A549 treated with Mapracorat at 1 μM for 4 hours (cell line): ENCODE data around the gene FAM237B. TPM values are rescaled to one million over a fixed set of nuclear protein-coding genes. Genes with fewer than 3 reads are reported as not detected.

Experiments used
- total RNA-seq: library from RNA; stranded (reverse); fragments of 200-300 nt; extraction: Qiagen RNA extraction; gene quantifications from 5 replicates; pipeline ENCODE4 v1.2.3, GENCODE V29; 2022

Gene FAM237B
- 0.04 to 0.06 TPM in 2 of 5 replicates, not detected in the others for total RNA-seq

DNA sequence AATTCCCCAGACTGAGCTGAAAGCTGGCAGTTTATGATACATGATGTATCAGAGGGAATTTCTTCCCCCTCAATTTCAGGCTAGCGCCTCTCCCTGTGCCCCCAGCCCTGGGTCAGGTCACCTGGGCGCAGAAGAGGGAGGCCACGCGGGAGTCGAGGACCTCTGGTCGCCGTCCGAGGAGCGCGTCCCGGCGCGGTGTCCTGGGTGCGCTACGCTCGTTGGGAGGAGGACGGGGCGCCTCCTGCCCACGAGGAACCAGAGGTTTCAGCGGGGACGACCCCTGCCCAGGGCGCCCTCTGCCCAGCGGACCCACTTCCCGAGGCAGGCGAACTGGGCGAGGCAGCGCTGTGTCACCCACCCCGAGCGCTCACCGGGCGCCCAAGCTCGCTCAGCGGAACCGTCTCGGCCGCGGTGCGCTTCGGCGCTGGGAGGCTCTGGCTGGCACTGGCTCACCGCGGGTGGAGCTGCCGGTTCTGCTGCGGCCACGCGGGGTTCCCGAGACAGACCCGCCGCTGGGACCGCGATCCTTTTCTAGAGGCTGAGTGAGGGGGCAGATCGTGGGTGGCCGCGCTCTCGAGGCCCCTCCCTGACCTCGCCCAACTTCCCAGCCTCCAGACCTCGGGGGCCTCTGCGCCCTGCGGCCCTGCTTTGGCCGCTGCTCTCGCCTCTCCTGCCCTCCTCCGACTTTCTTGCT is at the start of gene FAM237B:
TSS of gene FAM237B (minus strand) at position 504 of the 694 bp plus-strand sequence. CDS start 1,556 bp downstream, outside the sequence.

DNA sequence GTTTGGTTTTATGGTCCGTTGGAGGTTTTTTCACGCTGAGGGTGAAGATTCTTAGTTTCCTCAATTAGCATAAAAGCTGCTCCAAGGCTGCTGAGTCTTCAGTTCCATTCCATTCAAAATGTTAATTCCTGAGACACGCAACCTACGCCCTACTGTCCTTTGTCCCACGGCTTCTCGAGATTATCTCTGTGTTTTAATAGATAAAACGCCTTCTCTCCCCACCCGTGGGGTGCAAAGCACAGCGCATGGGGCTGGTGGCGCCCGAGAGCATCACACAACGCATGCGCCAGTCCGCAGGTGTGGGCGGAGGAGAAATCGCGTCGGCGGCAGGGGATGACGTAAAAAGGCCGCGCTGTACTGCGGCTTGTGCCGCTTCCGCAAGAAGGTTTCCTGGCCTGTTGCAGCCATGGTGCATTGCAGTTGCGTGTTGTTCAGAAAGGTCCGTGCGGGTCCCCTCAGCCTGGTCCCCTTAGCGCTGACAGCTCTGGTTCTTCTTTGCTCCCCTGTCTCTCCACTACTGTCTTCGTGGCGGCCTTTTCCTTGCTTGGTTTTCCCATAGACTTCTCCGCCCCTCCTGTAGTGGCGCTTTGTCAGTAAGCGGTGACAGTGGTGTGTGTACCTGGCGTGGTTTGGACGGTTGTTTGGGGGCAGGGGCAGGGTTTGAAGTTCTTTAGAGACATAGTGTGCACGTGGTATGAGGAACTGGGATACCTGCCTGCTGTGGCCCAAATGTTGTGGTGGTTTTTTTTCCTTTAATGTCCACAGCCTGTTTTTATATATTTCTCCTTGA is 25.4 kb upstream of the FAM237B start, which contains the start of gene GTPBP10:
TSS of gene GTPBP10 (plus strand) at position 381 of the 790 bp plus-strand sequence. CDS start at position 407, 26 bp downstream.

Other genes starting within 250 kb of the FAM237B start
- 13.5 to 18.0 TPM (median 14.4 TPM) in 5 replicates for gene STEAP1, start 166.8 kb downstream of the FAM237B start, total RNA-seq
- 2.9 to 4.2 TPM (median 3.8 TPM) in 5 replicates for gene STEAP2, start 109.6 kb downstream of the FAM237B start, total RNA-seq
- gene CFAP69, start 76.1 kb downstream of the FAM237B start, total RNA-seq: 2.0 to 3.3 TPM (median 2.4 TPM) in 5 replicates
- gene GTPBP10, start 25.4 kb upstream of the FAM237B start, total RNA-seq: 24.3 to 29.7 TPM (median 26.6 TPM) in 5 replicates
- gene CLDN12, start 82.2 kb upstream of the FAM237B start, total RNA-seq: 27.5 to 35.2 TPM (median 32.4 TPM) in 5 replicates
- gene PTTG1IP2, start 148.3 kb upstream of the FAM237B start, total RNA-seq: not detected in 5 replicates